IPS-20b (cell line): Measurements from ENCODE around the gene ADAMTS16.

Experiments used
- H3K27ac ChIP-seq: one replicate; pipeline ENCODE4 v1.5.1; 2013; ENCODE audit warnings: low read length
- H3K27me3 ChIP-seq: 2 replicates; pipeline ENCODE4 v1.6.1; 2013; ENCODE audit warnings: mild to moderate bottlenecking, low read length, inconsistent platforms; ENCODE audit not compliant: insufficient read depth
- H3K36me3 ChIP-seq: 2 replicates; pipeline ENCODE4 v1.6.1; 2013; ENCODE audit warnings: low read depth, mild to moderate bottlenecking, inconsistent platforms, low read length, moderate library complexity; ENCODE audit not compliant: insufficient read depth
- H3K4me1 ChIP-seq: 2 replicates; pipeline ENCODE4 v1.6.1; 2013; ENCODE audit warnings: mild to moderate bottlenecking, control low read depth, inconsistent platforms, low read length, moderate library complexity; ENCODE audit not compliant: insufficient read depth
- H3K4me3 ChIP-seq: 2 replicates; pipeline ENCODE4 v1.5.1; 2013; ENCODE audit warnings: mild to moderate bottlenecking, low read length, inconsistent platforms
- H3K9ac ChIP-seq: 2 replicates; pipeline ENCODE4 v1.6.1; 2013; ENCODE audit warnings: low read depth, mild to moderate bottlenecking, inconsistent platforms, low read length, moderate library complexity
- H3K9me3 ChIP-seq: 2 replicates; pipeline ENCODE4 v1.6.1; 2013; ENCODE audit warnings: mild to moderate bottlenecking, low read depth, low read length, inconsistent platforms; ENCODE audit not compliant: insufficient read depth

The ADAMTS16 gene

GRCh38 chr5:5145651-5146529, 5.8 kb downstream of the ADAMTS16 start:
- Histone ChIP-seq H3K9me3 (peaks cover 9% of the 10 kb centered on the region; the same call in 1 of the 2 replicates), H3K36me3 (peaks cover 30% of the 10 kb centered on the region; the same call in 1 of the 2 replicates), H3K4me3 (no peak overlapping the region), H3K27ac (no peak overlapping the region), H3K4me1 (peaks cover 4% of the 10 kb centered on the region; the same call in 1 of the 2 replicates), H3K9ac (no peak overlapping the region), H3K27me3 (peaks cover 6% of the 10 kb centered on the region)

- Histone ChIP-seq H3K27me3 (no peaks in the 10 kb centered on the region), H3K9ac (no peak overlapping the region), H3K4me3 (no peak overlapping the region), H3K36me3 (peaks cover 30% of the 10 kb centered on the region; the same call in 1 of the 2 replicates), H3K9me3 (peaks cover 9% of the 10 kb centered on the region; the same call in 1 of the 2 replicates), H3K27ac (no peak overlapping the region), H3K4me1 (no peaks in the 10 kb centered on the region)
Observed at GRCh38 chr5:5146530-5147160, 6.5 kb downstream of the ADAMTS16 start.

GRCh38 chr5:5149154-5149553, 9.0 kb downstream of the ADAMTS16 start:
- H3K9me3 ChIP-seq, result peaks cover 9% of the 10 kb centered on the region; the same call in 1 of the 2 replicates
- H3K4me3 ChIP-seq, result no peak overlapping the region
- no peaks in the 10 kb centered on the region for H3K27me3 ChIP-seq

GRCh38 chr5:5150667-5151066, 10.5 kb downstream of the ADAMTS16 start:
- Histone ChIP-seq H3K27me3 (no peaks in the 10 kb centered on the region), H3K27ac (no peak overlapping the region), H3K9ac (no peak overlapping the region), H3K9me3 (peaks cover 9% of the 10 kb centered on the region; the same call in 1 of the 2 replicates), H3K36me3 (peaks cover 28% of the 10 kb centered on the region; the same call in 1 of the 2 replicates), H3K4me3 (no peak overlapping the region), H3K4me1 (peaks cover 3% of the 10 kb centered on the region; the same call in 1 of the 2 replicates)

More at GRCh38 chr5:5149154-5149553, 9.0 kb downstream of the ADAMTS16 start:
- H3K4me1 ChIP-seq, result no peaks in the 10 kb centered on the region
- no peak overlapping the region for H3K27ac ChIP-seq
- no peak overlapping the region for H3K9ac ChIP-seq
- H3K36me3 ChIP-seq, result peaks cover 28% of the 10 kb centered on the region; the same call in 1 of the 2 replicates

GRCh38 chr5:5154733-5155132, 14.6 kb downstream of the ADAMTS16 start:
- Histone ChIP-seq H3K27me3 (no peaks in the 10 kb centered on the region), H3K4me1 (peaks cover 3% of the 10 kb centered on the region; the same call in 1 of the 2 replicates), H3K4me3 (no peak overlapping the region), H3K36me3 (peaks cover 9% of the 10 kb centered on the region; the same call in 1 of the 2 replicates), H3K9me3 (peaks cover 9% of the 10 kb centered on the region; the same call in 1 of the 2 replicates), H3K9ac (no peak overlapping the region), H3K27ac (no peak overlapping the region)

GRCh38 chr5:5155617-5156016, 15.5 kb downstream of the ADAMTS16 start:
- Histone ChIP-seq H3K4me1 (peaks cover 3% of the 10 kb centered on the region; the same call in 1 of the 2 replicates), H3K27ac (no peak overlapping the region), H3K36me3 (peaks cover 2% of the 10 kb centered on the region; the same call in 1 of the 2 replicates), H3K9me3 (peaks cover 2% of the 10 kb centered on the region; the same call in 1 of the 2 replicates), H3K4me3 (no peak overlapping the region), H3K9ac (no peak overlapping the region), H3K27me3 (no peaks in the 10 kb centered on the region)

- H3K4me3 ChIP-seq, result no peak overlapping the region
- H3K4me1 ChIP-seq, result peaks cover 3% of the 10 kb centered on the region; the same call in 1 of the 2 replicates
- no peaks in the 10 kb centered on the region for H3K36me3 ChIP-seq
- no peak overlapping the region for H3K27ac ChIP-seq
- H3K27me3 ChIP-seq, result no peaks in the 10 kb centered on the region
- H3K9me3 ChIP-seq, result no peaks in the 10 kb centered on the region
- no peak overlapping the region for H3K9ac ChIP-seq
Observed at GRCh38 chr5:5156471-5157082, 16.4 kb downstream of the ADAMTS16 start.

- H3K9me3 ChIP-seq, result no peaks in the 10 kb centered on the region
- peaks cover 3% of the 10 kb centered on the region; the same call in 1 of the 2 replicates for H3K4me1 ChIP-seq
Observed at GRCh38 chr5:5158472-5158895, 18.4 kb downstream of the ADAMTS16 start.

GRCh38 chr5:5159282-5160103, 19.4 kb downstream of the ADAMTS16 start:
- no peaks in the 10 kb centered on the region for H3K9me3 ChIP-seq
- H3K4me3 ChIP-seq, result no peak overlapping the region
- peaks cover 3% of the 10 kb centered on the region; the same call in 1 of the 2 replicates for H3K4me1 ChIP-seq
- H3K9ac ChIP-seq, result no peak overlapping the region
- H3K27ac ChIP-seq, result no peak overlapping the region
- no peaks in the 10 kb centered on the region for H3K36me3 ChIP-seq
- no peaks in the 10 kb centered on the region for H3K27me3 ChIP-seq

More at GRCh38 chr5:5158472-5158895, 18.4 kb downstream of the ADAMTS16 start:
- H3K27me3 ChIP-seq, result no peaks in the 10 kb centered on the region
- no peak overlapping the region for H3K27ac ChIP-seq
- H3K4me3 ChIP-seq, result no peak overlapping the region
- no peaks in the 10 kb centered on the region for H3K36me3 ChIP-seq
- no peak overlapping the region for H3K9ac ChIP-seq

- H3K9me3 ChIP-seq, result no peaks in the 10 kb centered on the region
- no peak overlapping the region for H3K4me3 ChIP-seq
- no peaks in the 10 kb centered on the region for H3K4me1 ChIP-seq
- no peaks in the 10 kb centered on the region for H3K36me3 ChIP-seq
- H3K27ac ChIP-seq, result no peak overlapping the region
- no peaks in the 10 kb centered on the region for H3K27me3 ChIP-seq
- no peak overlapping the region for H3K9ac ChIP-seq
Observed at GRCh38 chr5:5164163-5164562, 24.0 kb downstream of the ADAMTS16 start.
